ENCODE results near the gene HS3ST5.
"Not testable (repeated sequence)": the region's sequence is repeated elsewhere in the genome, so short reads cannot be mapped to it uniquely, and the experiment has no call there.

Gene HS3ST5

GRCh38 chr6:114272582-114272981 is 70.2 kb downstream of the HS3ST5 start:
- DNase-seq: no peak

GRCh38 chr6:114271405-114271804 is 71.4 kb downstream of the HS3ST5 start:
- no peak for DNase-seq

- no peak for DNase-seq
Observed at GRCh38 chr6:114267897-114268296, 74.9 kb downstream of the HS3ST5 start.

- no peak for DNase-seq
Observed at GRCh38 chr6:114260810-114261209, 82.0 kb downstream of the HS3ST5 start.

- no peak for DNase-seq
Observed at GRCh38 chr6:114258376-114258775, 84.4 kb downstream of the HS3ST5 start.

- no peak for DNase-seq
Observed at GRCh38 chr6:114253431-114253830, 89.4 kb downstream of the HS3ST5 start.

GRCh38 chr6:114249522-114249921 is 93.3 kb downstream of the HS3ST5 start:
- no peak for DNase-seq

GRCh38 chr6:114247101-114247500 is 95.7 kb downstream of the HS3ST5 start:
- no peak for DNase-seq

- no peak for DNase-seq
Observed at GRCh38 chr6:114240796-114241195, 102.0 kb downstream of the HS3ST5 start.

- DNase-seq: no peak
Observed at GRCh38 chr6:114228675-114229074, 114.1 kb downstream of the HS3ST5 start.

- no peak for DNase-seq
Observed at GRCh38 chr6:114227944-114228468, 114.8 kb downstream of the HS3ST5 start.

GRCh38 chr6:114220241-114220640 is 122.6 kb downstream of the HS3ST5 start:
- DNase-seq: no peak

GRCh38 chr6:114218437-114219340 is 124.1 kb downstream of the HS3ST5 start:
- DNase-seq: no peak

GRCh38 chr6:114217996-114218395 is 124.8 kb downstream of the HS3ST5 start:
- not testable (repeated sequence) for DNase-seq

- DNase-seq: no peak
Observed at GRCh38 chr6:114216789-114217467, 125.9 kb downstream of the HS3ST5 start.

GRCh38 chr6:114210467-114210866 is 132.4 kb downstream of the HS3ST5 start:
- no peak for DNase-seq

GRCh38 chr6:114203460-114203859 is 139.4 kb downstream of the HS3ST5 start:
- DNase-seq: no peak

- no peak for DNase-seq
Observed at GRCh38 chr6:114202389-114202788, 140.4 kb downstream of the HS3ST5 start.

- no peak for DNase-seq
Observed at GRCh38 chr6:114200891-114201290, 141.9 kb downstream of the HS3ST5 start.

GRCh38 chr6:114195631-114196403 is 147.0 kb downstream of the HS3ST5 start:
- no peak for DNase-seq

- DNase-seq: no peak
Observed at GRCh38 chr6:114195027-114195365, 147.8 kb downstream of the HS3ST5 start.

- no peak for DNase-seq
Observed at GRCh38 chr6:114194362-114195026, 148.3 kb downstream of the HS3ST5 start.

GRCh38 chr6:114187563-114187962 is 155.3 kb downstream of the HS3ST5 start:
- DNase-seq: no peak
